Activated T-cell treated with anti-CD3 and anti-CD28 coated beads, Interleukin-2, amount 50 U/mL, for 4 hours (primary cell): Measurements from ENCODE around the gene OR4C13. TPM values are rescaled to one million over a fixed set of nuclear protein-coding genes. Genes with fewer than 3 reads are reported as not detected.
"Not testable (repeated sequence)": the region's sequence is repeated elsewhere in the genome, so short reads cannot be mapped to it uniquely, and the experiment has no call there.

Source experiments
- ATAC-seq, 2 donors: fragments of 200-7000 bp; cut with Tn5 transposase; one replicate each; pipeline ENCODE4 v1.10.0; 2021
- DNase-seq: peaks from one replicate; pipeline ENCODE4 v3.0.0-alpha.2; 2020
- H3K27me3 Mint-ChIP-seq: one replicate; pipeline ENCODE4 v1.8.0; 2021; ENCODE audit warnings: low read depth, mixed read lengths
- H3K36me3 Mint-ChIP-seq: one replicate; pipeline ENCODE4 v1.8.0; 2022; ENCODE audit warnings: mixed read lengths; ENCODE audit not compliant: insufficient read depth
- H3K4me1 Mint-ChIP-seq: one replicate; pipeline ENCODE4 v1.8.0; 2021; ENCODE audit warnings: low read depth, mixed read lengths
- H3K4me3 Mint-ChIP-seq: one replicate; pipeline ENCODE4 v1.8.0; 2021; ENCODE audit warnings: mild to moderate bottlenecking, moderate library complexity, mixed read lengths
- H3K9me3 Mint-ChIP-seq: one replicate; pipeline ENCODE4 v1.8.0; 2021; ENCODE audit warnings: mixed read lengths
- total RNA-seq, 3 donors: library from RNA; stranded (reverse); gene quantifications; one replicate each; pipeline ENCODE4 v1.2.1, GENCODE V29; 2021

The OR4C13 gene
- not detected for total RNA-seq

GRCh38 chr11:49952091-49952490, at the start of gene OR4C13:
Gene OR4C13 (plus strand): TSS chr11:49952391. CDS start chr11:49952423, 32 bp downstream.
- no peak within 1 kb of the TSS for H3K4me3 Mint-ChIP-seq
- DNase-seq (no peak), ATAC-seq (no peak)
- H3K36me3 Mint-ChIP-seq, result no peaks in the 10 kb centered on the region
- H3K27me3 Mint-ChIP-seq, result no peaks in the 10 kb centered on the region
- no peaks in the 10 kb centered on the region for H3K4me1 Mint-ChIP-seq
- H3K9me3 Mint-ChIP-seq, result peaks cover 6% of the 10 kb centered on the region

DNA sequence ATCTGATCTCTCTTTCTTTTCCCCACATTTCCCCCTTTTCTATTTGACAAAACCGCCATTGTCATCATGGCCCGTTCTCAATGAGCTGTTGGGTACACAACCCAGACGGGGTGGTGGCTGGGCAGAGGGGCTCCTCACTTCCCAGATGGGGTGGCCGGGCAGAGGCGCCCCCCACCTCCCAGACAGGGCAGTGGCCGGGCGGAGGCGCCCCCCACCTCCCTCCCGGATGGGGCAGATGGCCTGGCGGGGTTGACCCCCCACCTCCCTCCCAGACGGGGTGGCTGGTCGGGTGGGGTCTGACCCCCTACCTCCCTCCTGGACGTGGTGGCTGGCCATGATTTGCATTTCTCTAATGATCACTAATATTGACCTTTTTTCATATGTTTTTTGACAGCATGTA, 40.7 kb upstream of the OR4C13 start:
- not testable (repeated sequence) for H3K4me1 Mint-ChIP-seq, H3K4me3 Mint-ChIP-seq, ATAC-seq, H3K27me3 Mint-ChIP-seq, DNase-seq, H3K36me3 Mint-ChIP-seq
- peaks cover 28% of the 10 kb centered on the region for H3K9me3 Mint-ChIP-seq

GRCh38 chr11:49948701-49949100, 3.5 kb upstream of the OR4C13 start:
- H3K36me3 Mint-ChIP-seq, DNase-seq, H3K4me1 Mint-ChIP-seq, ATAC-seq, H3K4me3 Mint-ChIP-seq, H3K27me3 Mint-ChIP-seq: not testable (repeated sequence)
- H3K9me3 Mint-ChIP-seq, result peaks cover 13% of the 10 kb centered on the region

GRCh38 chr11:49973439-49973838, 21.2 kb downstream of the OR4C13 start:
- DNase-seq, ATAC-seq, H3K4me1 Mint-ChIP-seq, H3K9me3 Mint-ChIP-seq, H3K36me3 Mint-ChIP-seq, H3K27me3 Mint-ChIP-seq, H3K4me3 Mint-ChIP-seq: not testable (repeated sequence)

DNA sequence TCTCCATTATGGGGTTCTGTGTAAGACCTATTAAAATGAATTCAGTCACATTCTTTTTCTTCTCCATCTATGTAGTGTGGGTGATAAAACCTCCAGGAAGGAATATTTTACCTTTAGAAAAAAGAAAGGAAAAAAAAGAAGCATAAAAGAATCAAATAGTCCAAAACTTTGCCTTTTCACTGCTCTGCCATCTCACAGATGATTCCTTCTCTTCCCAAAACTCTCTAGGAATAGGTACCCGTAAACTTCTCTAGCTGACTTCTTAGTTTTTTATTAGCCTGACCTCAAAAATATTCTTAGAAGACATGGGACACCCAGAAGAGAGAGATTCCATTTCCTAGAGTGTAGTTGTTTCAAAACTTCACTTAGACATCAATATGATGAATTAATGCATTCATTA, 30.2 kb downstream of the OR4C13 start, which contains the start of gene OR4C12:
Gene OR4C12, minus strand, starts transcription at position 101 of the 400 bp plus-strand sequence. Its CDS starts 34 bp downstream, at position 67.
- not testable (repeated sequence) for H3K4me1 Mint-ChIP-seq, H3K36me3 Mint-ChIP-seq, H3K4me3 Mint-ChIP-seq, H3K27me3 Mint-ChIP-seq, ATAC-seq, DNase-seq
- H3K9me3 Mint-ChIP-seq, result peaks cover 13% of the 10 kb centered on the region

DNA sequence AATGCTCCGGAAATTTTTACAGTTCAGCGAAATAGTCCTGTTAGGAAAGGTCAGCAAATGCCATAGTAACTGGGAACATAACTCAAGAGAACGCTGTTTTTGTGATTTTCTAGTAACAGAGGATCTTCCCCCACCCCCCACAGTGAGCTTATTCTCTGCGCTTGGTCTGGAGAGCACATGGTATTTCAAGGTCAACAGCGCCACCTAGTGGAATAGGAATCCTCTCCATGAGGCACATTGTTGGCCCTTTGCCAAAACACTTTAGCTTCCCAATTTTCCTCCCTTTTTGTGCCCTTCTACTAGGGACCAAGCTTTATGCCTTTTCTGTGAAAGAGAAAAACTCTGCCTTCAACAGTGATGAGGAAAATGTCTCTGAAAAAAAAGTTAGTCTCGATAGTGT, 43.4 kb downstream of the OR4C13 start:
- Mint-ChIP-seq H3K36me3 (no peaks in the 10 kb centered on the region), H3K27me3 (no peaks in the 10 kb centered on the region)

More for the DNA sequence above, 43.4 kb downstream of the OR4C13 start:
- ATAC-seq (no peak), DNase-seq (no peak)
- Mint-ChIP-seq H3K4me3 (no peak overlapping the region), H3K4me1 (no peaks in the 10 kb centered on the region), H3K9me3 (no peaks in the 10 kb centered on the region)

Other genes starting within 250 kb of the OR4C13 start
- gene OR4C12, start 30.1 kb downstream of the OR4C13 start, total RNA-seq, result not detected
- gene OR4C45, start 80.5 kb downstream of the OR4C13 start, total RNA-seq, result not detected